Muscle of back (tissue), 11 donors: ENCODE measurements around the gene STK25. TPM values are rescaled to one million over a fixed set of nuclear protein-coding genes. Genes with fewer than 3 reads are reported as not detected.
A peak's percentile ranks its signal among the peaks of the same experiment; 100 is the strongest.
"Not testable (repeated sequence)": the region's sequence is repeated elsewhere in the genome, so short reads cannot be mapped to it uniquely, and the experiment has no call there.

Experiments
- DNase-seq, 3 donors: peaks; one replicate each; pipeline versions ENCODE4 v3.0.0 to v3.0.0-alpha.2; 2013
- polyA plus RNA-seq, 10 donors: library from polyadenylated mRNA; unstranded; fragments of 120-200 nt; gene quantifications; one replicate each; pipeline ENCODE4 v1.2.1, GENCODE V29; 2013; ENCODE audit not compliant: insufficient read length in 10 of 10

The STK25 gene
- polyA plus RNA-seq, 10 donors, result 242 to 298 (median 267) TPM

DNA sequence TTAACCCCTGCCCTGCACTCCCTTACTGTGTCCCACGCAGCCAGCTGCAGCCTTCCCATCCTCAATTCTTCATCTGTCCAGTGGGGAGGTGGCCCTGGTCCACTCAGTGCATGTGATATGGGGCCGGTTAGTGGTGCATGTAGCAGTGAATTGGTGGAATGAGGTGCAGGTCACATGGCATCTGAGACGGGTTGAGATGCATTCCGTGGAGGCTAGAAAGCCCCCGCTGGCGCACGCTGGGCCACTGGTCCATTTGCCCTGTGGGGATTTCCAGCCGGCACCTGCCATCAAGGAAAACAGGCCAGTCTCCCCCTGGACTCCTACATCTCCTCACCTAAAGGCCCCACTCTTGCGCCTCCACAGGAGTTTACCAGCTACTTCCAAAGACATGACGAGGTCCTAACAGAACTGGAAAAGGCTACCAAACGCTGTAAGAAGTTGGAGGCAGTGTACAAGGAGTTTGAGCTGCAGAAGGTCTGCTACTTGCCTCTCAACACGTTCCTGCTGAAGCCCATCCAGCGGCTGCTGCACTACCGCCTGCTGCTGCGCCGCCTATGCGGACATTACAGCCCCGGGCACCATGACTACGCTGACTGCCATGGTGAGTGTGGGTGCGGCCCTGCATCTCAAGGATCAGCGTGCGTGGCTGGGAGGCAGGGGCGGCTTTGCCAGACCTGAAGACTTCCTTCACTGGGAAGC, 40.5 kb downstream of the STK25 start:
- no peak for DNase-seq

DNA sequence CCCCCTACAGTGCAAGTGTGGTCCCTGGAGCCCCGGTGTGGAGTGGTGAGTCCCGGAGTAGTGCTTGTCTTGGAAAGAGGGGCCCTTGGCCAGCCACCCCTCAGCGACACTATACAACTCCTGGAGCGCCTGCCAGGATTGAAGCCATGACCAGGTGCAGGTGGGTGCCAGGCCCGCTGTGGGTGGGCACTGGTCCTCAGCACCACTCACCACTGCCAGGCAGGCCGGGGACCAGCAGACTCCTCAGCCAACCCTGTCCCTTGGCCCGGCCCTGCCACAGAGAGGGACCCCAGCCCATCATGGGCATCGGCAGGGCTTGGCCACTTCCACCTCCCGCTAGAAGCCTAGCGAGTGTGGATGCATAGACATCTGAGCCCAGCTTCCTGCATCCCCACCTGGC, 42.2 kb downstream of the STK25 start:
- no peak for DNase-seq

DNA sequence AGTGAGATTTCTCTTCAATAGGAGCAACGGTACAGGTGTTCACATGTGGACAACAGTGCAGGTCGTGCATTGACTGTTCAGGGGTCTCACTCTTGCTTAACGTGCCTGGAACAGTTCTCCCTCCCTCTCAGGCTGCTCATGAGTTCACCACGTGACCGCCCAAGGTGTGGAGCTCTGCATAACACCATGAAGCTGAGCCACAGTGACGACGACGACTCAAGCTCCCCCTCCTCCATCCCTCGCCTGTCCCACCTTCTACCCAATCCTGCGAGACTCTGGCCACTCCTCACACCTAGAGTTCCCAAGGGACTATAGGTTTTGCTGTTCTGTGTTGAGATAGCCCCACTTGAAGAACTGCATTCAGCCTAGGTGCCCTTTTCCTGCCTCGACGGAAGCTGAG, 42.8 kb downstream of the STK25 start:
- no peak for DNase-seq

DNA sequence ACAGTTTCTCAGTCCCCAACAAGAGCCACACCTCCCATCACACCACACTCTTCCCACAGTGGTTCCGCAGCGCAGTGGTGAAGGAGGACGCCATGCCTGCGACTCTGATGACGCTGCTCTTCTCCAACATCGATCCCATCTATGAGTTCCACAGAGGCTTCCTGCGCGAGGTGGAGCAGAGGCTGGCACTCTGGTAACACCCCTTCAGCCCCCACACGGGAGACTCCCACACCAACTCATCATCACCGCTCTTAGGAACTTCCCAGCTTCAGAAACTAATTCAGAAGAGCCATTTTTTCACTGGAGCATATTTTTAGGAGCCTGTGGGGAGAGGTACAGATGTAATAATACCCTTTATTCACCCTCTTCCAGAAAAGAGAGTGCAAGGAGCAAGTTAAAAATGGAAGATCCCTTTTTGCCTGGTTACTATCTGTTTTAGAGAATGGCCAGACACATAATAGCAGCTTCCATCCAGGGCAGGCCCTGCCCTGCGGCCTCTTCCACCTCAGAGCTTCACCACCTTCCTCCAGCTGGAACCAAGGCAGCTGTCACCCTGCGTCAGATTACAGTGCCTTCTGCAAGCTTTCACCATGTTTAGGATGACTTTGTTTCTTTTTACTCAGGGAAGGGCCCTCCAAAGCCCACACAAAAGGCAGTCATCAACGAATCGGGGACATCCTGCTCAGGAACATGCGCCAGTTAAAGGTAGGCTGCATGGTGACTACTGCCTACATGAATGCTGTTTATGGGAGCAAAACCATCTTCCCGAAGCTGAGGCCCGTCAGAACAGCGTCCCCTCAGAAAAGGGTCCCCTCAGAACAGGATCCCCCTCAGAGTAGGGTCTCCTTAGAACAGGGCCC, 44.9 kb downstream of the STK25 start:
- no peak for DNase-seq

DNA sequence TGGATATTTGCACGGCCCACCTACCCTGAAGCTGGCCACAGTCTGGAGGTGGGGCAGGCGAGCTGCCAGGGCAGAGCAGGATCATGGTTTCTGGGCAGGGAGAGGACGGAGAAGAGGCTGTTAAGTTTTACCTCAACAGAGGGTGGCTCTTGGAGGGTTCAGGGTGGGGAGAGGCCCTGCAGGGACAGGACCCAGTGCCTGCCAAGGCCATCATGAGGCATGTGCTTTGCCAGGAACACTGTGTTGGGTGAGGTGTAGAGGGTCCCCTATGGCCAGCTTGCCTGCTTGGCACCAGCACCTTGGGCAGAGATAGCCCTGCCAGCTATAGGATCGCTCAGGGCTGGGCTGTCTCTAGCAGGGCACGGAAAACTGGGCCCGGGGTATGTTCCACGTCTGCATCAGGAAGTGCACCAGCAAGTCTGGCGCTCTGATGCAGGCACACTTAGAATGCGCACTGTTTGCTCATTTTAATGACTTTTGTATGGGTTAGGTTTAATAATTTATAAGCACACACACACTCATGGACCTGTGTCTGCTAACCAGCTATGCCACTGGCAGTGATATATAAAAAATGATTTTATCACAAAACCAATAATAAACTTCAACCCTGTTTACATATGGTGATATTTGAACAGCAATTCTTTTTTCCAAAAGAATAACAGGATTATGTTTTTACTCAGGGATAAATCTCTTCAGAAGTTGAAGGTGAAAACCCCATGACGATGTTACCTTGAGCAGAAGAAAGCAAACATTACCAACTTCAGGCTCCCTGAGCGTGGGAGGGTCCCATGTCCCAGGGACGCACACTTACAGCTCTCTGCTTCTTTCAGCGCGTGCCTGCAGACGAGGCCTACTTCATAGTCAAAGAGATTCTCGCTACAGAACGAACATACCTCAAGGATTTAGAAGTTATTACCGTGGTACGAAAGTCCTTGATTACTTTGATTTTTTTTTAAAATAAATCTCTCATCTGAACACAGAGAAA, 46.4 kb downstream of the STK25 start:
- no peak for DNase-seq

DNA sequence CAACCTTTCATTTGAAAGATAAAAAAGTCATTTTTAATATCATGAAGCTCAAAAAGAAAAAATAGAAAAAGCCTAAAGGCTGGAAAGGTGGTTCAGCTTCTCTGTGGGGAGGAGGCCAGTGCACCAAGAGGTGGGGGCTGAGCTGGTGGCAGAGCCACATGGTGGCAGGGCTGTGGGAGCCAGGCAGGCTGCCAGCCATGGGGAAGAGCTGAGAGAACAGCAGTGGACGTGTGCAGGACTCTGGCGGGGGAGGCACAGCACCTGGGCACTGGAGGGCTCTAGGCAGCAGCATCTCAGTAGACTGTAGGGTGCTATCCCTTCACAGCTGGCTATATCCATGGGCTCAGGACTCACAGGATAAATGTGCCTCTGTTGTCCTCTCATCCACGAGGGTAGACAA, 47.8 kb downstream of the STK25 start:
- DNase-seq, result no peak

DNA sequence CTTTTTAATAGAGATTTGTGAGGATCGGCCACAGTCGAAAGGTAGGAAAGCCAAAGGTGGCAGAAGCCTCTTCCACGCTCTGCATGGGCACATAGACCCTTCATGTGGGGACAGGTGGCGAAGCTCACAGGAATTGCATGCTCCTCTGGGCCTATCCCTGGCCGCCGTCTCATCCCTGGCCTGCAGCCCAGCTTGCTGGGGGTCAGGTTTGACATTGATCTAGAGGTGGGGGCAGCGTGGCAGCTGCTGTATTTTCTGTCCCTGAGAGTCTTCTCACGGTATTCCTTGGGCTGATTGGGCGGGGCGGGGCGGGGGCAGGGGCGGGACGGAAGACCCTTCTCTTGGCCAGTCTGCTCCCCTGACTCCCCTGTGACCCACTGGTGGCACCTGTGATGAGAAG, 48.9 kb downstream of the STK25 start:
- DNase-seq, result peak in 1 of 3 donors; percentile 11

DNA sequence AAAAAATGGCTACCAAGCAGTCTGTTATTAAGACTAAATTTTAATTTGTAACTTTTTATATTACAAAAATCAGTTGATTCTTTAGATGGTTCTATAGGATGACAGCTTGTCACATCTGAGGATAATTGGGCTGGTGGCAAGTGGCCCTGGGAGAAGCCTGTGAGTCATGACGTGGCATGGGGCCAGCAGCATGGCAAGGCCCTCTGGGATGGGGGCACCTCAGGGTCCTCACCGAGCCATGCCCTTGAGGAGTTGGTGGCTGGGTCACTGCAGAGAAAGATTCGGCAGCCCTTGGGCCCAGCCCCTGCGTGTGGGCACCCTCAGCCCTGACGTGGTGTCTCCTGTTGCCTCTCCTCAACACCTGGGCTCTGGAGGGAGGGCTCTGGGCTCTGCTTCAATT, 49.7 kb downstream of the STK25 start:
- DNase-seq, result no peak

DNA sequence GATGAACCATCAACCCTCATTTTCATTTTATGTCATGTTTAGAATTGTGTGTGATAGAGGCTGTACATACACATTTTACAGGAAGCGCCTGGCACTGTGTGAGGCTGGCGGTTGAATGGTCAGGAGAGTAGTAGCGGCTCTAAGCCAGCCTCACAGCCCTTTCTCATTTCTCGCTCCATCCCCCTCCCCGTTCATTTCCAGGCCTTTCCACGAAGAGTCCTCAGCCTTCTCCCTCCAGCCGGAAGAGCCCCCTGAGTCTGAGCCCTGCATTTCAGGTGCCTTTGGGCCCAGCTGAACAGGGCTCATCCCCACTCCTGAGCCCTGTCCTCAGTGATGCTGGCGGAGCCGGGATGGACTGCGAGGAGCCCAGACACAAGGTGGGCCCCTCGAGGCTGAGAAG, 51.8 kb downstream of the STK25 start:
- DNase-seq, result no peak

DNA sequence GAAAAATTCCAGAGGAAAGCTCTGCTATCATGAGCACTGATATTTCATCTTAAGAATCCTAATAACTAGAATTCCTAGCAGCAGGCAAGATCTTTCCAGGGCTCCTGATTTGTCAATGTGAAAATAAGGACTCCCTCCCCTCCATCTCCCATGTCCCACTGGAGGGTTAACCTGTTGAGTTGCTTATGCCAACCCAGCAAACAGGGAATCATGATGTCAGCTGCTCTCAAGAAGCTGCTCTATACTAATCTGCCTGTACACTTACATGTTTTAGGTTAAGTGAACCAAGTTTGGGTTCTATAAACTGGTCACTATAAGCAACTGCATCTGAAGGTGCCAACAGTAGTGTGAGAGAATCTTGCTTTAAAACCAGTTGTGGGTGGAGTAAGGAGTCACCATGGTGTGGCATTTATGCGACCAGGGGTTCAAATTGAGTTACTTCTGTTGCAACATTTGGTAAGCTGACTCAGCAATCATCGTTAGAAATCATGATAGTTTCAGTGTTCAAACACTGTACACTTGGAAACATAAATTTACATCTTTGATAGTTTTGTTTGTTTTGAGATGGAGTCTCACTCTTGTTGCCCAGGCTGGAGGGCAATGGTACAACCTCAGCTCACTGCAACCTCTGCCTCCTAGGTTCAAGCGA, 53.4 kb downstream of the STK25 start:
- no peak for DNase-seq

DNA sequence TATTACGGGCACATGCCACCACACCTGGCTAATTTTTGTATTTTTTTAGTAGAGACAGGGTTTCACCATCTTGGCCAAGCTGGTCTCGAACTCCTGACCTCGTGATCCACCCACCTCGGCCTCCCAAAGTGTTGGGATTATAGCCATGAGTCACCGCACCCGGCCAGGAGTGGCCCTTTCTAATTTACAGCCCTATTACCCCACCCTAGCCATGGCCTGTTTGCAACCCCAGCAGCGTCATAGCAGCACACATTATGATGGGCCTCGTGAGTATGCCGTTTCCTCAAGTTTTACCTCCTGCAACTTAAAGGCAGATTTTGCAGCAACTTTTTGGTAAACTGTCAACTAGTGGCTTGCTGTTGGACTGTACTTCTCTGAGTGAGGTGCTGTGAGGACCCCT, 54.5 kb downstream of the STK25 start:
- DNase-seq, result not testable (repeated sequence)

DNA sequence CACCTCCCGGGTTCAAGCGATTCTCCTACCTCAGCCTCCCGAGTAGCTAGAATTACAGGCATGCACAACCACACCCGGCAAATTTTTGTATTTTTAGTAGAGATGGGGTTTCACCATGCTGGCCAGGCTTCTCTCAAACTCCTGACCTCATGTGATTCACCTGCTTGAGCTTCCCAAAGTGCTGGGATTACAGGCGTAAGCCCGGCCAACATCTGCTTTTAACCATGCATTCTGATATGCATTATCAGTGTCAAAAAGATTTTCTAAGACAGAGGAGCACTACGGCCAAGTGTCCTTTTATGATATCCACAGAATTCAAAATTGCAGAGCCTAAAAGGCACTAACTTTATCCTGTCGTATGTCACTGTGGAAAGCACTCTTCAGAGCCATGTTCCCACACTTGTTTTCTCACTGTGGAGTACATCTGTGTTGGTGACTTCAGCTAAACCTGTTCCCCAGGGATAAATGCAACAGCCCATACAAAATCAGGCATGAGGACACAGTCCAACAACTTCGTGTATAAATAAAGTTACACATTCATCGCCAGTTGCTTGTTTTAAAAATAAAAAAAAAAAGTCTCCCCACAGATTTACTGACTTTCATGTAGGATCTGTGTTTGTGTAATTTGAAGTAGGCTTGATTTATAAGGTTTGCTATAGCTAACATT, 56.4 kb downstream of the STK25 start:
- peak in 1 of 3 donors; percentile 42 for DNase-seq

DNA sequence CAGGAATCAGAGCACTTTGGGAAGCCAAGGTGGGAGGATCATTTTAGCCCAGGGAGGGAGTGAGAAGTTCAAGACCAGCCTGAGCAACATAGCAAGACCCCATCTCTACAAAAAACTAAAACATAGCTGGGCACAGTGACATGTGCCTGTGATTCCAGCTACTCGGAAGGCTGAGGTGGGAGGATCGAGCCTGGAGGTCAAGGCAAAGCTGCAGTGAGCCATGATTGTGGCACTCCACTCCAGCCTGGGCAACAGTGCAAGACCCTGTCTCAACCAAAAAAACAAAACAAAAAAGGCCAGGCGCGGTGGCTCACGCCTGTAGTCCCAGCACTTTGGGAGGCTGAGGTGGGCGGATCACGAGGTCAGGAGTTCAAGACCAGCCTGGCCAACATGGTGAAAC, 58.3 kb downstream of the STK25 start:
- DNase-seq, result not testable (repeated sequence)

DNA sequence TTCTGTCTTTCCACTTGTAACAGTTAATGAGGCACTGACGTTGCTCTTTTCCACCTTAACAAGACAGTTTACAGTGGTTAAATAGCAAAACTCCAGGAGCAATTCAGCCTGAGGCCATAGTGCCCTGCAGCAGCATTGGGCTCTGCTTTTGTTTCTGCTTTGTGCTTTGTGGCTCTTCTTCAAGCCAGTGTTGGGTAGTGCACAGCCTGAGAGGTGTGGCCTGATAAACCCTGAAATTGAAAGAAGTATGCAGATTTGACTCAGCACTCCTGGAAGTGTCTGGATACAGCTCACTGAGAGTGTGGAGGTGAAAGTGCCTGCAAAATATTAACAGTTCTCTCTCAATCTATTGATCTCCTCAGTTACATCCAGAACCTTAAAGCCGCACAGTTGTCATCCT, 63.0 kb downstream of the STK25 start:
- no peak for DNase-seq

DNA sequence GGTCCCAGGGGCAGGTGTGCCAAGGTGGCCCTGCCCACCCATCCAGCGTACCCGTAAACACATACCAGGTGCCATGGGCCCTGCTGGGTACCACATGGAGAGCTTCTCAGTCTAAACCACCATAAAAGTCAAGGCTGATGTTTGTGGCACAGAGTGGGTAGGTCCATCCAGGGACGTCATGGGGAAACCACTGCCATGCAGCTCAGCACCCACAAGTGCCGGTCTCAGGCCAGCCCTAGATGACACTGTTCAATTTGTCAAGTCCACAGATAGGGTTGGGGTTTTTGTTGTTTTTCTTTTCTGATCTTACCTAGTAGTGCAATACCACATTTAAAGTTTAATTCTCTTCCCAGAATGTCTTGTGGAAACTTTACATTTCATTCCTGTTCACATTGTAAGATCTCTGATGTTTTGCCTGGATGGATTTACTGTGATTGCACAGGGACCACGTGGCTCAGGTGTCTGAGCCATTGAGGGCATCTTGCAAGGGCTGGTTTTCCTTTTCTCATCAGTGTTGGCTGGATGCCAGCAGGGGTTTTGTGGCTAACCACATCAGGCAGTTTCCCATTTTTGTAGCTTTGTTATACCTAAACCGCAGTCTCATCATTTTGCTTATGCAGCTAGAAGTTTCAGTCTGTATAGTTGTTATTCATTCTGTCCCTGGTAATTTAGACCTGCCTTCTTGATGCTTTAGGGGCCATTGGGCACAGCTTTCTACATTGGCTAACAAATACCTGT, 64.7 kb downstream of the STK25 start:
- peak in 1 of 3 donors; percentile 23 for DNase-seq

Other genes starting within 250 kb of the STK25 start
- gene HDLBP, start 192.9 kb downstream of the STK25 start, polyA plus RNA-seq, result 100 to 1,000 TPM; 325 to 426 (median 361) TPM
- 100 to 1,000 TPM; 265 to 384 (median 314) TPM for gene SEPTIN2, start 192.7 kb downstream of the STK25 start, polyA plus RNA-seq
- 10 to 100 TPM; 24.8 to 43.7 (median 33.8) TPM for gene FARP2, start 152.3 kb downstream of the STK25 start, polyA plus RNA-seq
- gene BOK, start 50.2 kb upstream of the STK25 start, polyA plus RNA-seq, result 10 to 100 TPM; 41.3 to 61.7 (median 52.5) TPM
- gene THAP4, start 128.6 kb upstream of the STK25 start, polyA plus RNA-seq, result 10 to 100 TPM; 36.7 to 43.5 (median 39.1) TPM
- gene ATG4B, start 129.1 kb upstream of the STK25 start, polyA plus RNA-seq, result 10 to 100 TPM; 41.8 to 67.7 (median 51.1) TPM
- gene DTYMK, start 178.2 kb upstream of the STK25 start, polyA plus RNA-seq, result 10 to 100 TPM; 21.9 to 33.4 (median 24.0) TPM
- 10 to 100 TPM; 15.9 to 31.1 (median 21.5) TPM for gene ING5, start 193.5 kb upstream of the STK25 start, polyA plus RNA-seq
- gene D2HGDH, start 226.0 kb upstream of the STK25 start, polyA plus RNA-seq, result 10 to 100 TPM; 15.2 to 32.4 (median 18.1) TPM